Measurements from ENCODE around the gene NTM. TPM values are rescaled to one million over a fixed set of nuclear protein-coding genes. Genes with fewer than 3 reads are reported as not detected.
A peak's percentile ranks its signal among the peaks of the same experiment; 100 is the strongest.

The NTM gene
- polyA plus RNA-seq, 1 donor from 2014 or later, result not detected

DNA sequence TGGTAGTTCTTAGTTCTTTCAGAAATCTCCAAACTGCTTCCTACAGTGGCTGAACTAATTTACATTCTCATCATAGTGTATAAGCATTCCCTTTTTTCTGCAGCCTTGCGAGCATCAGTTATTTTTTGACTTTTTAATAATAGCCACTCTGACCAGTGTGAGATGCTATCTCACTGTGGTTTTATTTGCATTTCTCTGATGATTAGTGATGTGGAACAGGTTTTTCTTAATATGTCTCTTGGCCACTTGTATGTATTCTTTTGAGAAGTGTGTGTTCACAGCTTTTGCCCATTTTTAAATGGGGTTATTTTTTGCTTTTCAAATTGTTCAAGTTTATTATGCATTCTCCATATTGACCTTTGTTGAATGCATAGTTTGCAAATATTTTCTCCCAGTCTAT, 459.3 kb downstream of the NTM start:
- no peak overlapping the region for H3K4me3 Mint-ChIP-seq
- H3K27me3 Mint-ChIP-seq, result no peaks in the 10 kb centered on the region
- H3K36me3 Mint-ChIP-seq, result no peaks in the 10 kb centered on the region
- H3K4me1 Mint-ChIP-seq, result no peaks in the 10 kb centered on the region
- H3K9me3 Mint-ChIP-seq, result no peaks in the 10 kb centered on the region
- no peak overlapping the region for H3K27ac Mint-ChIP-seq

DNA sequence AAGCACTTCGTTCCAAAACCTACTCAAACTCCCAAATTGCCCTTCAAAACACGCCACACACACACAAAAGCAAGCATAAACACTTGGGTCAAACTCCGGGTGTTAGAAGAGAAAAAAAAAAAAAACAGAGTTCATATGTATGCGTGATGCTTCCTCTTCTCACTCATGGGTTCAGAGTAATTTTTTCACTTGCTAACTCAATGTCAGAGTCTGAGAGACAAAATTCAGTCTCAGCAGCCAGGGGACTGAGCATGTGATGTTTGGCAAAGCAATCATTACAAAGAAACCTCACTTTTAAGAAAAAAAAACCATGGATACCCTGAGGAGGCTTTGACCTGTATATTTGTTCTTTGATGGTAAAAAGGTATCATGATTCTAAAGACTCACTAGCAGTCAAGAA, 461.7 kb downstream of the NTM start:
- Mint-ChIP-seq H3K4me1 (no peaks in the 10 kb centered on the region), H3K4me3 (no peak overlapping the region), H3K9me3 (no peaks in the 10 kb centered on the region), H3K27ac (no peak overlapping the region), H3K36me3 (no peaks in the 10 kb centered on the region), H3K27me3 (no peaks in the 10 kb centered on the region)

DNA sequence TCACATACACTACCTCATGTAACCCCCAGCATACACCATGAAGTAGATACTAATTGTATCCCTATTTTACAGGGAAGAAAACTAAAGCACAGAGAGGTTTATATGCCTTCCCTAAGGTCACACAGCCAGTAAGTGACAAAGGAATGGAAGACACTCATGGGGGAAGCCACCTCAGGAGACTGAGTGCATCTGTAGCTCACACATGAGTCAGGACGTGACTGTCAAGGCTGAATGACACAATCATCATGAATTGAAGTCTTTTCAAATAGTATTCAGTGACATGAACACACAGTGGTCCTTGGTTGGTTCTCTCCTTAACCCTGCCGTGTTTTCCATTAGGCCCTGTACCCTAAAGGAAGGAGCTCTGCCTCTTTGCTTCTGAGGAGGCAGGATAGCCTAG, 463.0 kb downstream of the NTM start:
- Mint-ChIP-seq H3K27me3 (no peaks in the 10 kb centered on the region), H3K36me3 (no peaks in the 10 kb centered on the region), H3K9me3 (peaks cover 0 to 1% (median 0%) of the 10 kb centered on the region in 3 donors), H3K27ac (no peak overlapping the region), H3K4me1 (no peaks in the 10 kb centered on the region), H3K4me3 (no peak overlapping the region)

DNA sequence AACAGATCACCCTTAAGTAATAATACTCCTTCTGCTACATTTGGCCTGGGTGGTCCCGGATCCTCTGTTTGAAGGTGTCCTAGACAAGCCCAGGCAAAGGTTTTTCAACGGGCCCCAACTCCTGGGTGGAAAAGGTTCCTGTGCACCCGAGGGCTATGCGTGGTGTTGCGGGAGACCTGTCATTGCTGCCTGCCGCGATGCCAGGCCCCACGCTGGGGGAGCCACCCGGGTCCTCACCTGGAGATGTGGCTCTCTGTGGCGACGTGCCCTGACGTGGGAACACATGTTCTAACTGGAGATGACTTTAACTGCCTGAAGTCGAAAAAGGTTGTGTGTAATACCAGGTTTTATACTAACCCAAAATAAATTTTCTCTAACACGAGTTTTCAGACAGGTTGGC, 467.1 kb downstream of the NTM start:
- Mint-ChIP-seq H3K9me3 (peaks cover 0 to 4% (median 3%) of the 10 kb centered on the region in 3 donors), H3K4me3 (no peak overlapping the region), H3K27ac (no peak overlapping the region), H3K36me3 (no peaks in the 10 kb centered on the region), H3K27me3 (peaks cover 2% of the 10 kb centered on the region), H3K4me1 (no peaks in the 10 kb centered on the region)

DNA sequence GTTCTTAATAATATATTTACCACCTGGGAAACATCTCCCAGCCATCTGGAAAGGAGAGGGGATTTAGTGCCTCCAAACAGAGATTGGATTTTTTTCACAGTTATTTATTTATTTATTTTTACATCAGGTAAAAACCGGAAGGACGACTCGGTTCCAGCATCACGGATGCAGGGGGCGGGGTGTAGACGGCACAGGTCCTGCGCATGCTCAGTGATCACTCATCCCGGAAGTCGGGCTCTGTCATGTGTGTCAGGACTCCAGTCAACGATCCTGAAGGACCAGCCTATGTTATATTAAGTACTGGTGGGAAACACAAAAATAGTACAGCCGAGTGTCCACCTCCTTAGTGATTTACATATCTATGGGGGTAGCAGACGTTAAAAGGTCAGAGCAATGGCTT, 467.6 kb downstream of the NTM start:
- Mint-ChIP-seq H3K27me3 (peaks cover 2% of the 10 kb centered on the region), H3K9me3 (peaks cover 0 to 4% (median 3%) of the 10 kb centered on the region in 3 donors), H3K4me3 (no peak overlapping the region), H3K36me3 (no peaks in the 10 kb centered on the region), H3K27ac (no peak overlapping the region), H3K4me1 (no peaks in the 10 kb centered on the region)

DNA sequence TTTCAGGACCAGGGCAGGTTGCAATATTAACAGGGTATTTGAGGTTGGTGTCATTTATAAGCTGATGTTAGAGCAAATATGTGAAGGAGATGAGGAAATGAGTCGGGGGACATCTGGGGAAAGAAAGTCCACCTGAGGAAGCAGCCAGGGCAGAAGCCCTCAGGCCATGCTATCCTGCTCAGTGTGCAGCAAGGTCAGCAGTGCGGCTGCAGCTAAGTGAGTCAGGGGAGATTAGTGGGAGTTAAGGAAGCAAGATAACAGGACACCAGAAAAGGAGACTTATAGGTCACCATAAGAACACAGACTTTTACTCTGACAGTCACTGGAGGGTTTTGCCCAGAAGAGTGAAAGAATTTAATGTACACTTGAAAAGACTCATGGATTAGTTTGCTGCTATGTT, 468.9 kb downstream of the NTM start:
- Mint-ChIP-seq H3K4me3 (no peak overlapping the region), H3K4me1 (no peaks in the 10 kb centered on the region), H3K27ac (no peak overlapping the region)

DNA sequence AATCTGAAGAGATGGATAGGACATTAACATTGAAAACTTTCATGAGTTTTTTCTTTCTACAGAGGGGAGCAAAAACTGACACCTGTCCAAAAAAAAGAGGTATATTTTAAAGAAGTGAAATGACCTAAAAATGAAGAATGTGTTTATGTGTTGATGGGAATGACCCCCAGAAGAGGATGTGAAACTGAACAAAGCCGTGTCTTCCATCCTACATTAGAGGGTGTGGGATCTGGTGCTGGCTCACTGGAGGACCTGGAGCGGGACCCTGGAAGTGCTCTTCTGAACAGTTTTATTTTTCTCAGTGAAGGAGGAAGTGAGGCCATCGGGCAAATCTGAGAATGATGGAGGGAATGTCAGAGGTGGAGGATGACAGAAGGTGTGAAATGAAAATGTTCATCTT, 470.1 kb downstream of the NTM start:
- no peaks in the 10 kb centered on the region for H3K4me1 Mint-ChIP-seq
- no peak overlapping the region for H3K4me3 Mint-ChIP-seq
- no peaks in the 10 kb centered on the region for H3K36me3 Mint-ChIP-seq
- no peak overlapping the region for H3K27ac Mint-ChIP-seq
- peaks cover 0 to 4% (median 3%) of the 10 kb centered on the region in 3 donors for H3K9me3 Mint-ChIP-seq
- peaks cover 2% of the 10 kb centered on the region for H3K27me3 Mint-ChIP-seq

More for the DNA sequence above, 468.9 kb downstream of the NTM start:
- Mint-ChIP-seq H3K9me3 (peaks cover 0 to 4% (median 3%) of the 10 kb centered on the region in 3 donors), H3K36me3 (no peaks in the 10 kb centered on the region), H3K27me3 (peaks cover 2% of the 10 kb centered on the region)

DNA sequence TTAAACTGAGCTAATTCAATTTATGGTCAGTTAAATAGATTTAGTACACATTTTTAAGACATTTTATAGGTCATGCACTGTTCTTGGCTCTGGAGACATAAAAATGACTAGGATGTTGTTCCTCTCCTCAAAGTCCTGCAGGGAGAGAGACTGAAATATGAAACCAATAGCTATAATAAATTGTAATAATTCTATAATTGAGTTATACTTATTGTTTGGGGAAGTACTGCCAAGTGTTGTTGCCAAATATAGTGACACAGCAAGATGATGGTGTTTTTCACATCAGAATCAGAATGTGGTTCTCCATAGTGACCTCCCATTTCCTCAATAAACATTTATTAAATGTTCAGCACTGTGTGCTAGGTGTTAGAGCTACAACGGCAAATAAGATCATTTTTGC, 470.6 kb downstream of the NTM start:
- peaks cover 0 to 4% (median 3%) of the 10 kb centered on the region in 3 donors for H3K9me3 Mint-ChIP-seq
- H3K4me3 Mint-ChIP-seq, result no peak overlapping the region
- H3K27me3 Mint-ChIP-seq, result peaks cover 2% of the 10 kb centered on the region
- no peak overlapping the region for H3K27ac Mint-ChIP-seq
- H3K36me3 Mint-ChIP-seq, result no peaks in the 10 kb centered on the region
- H3K4me1 Mint-ChIP-seq, result no peaks in the 10 kb centered on the region

DNA sequence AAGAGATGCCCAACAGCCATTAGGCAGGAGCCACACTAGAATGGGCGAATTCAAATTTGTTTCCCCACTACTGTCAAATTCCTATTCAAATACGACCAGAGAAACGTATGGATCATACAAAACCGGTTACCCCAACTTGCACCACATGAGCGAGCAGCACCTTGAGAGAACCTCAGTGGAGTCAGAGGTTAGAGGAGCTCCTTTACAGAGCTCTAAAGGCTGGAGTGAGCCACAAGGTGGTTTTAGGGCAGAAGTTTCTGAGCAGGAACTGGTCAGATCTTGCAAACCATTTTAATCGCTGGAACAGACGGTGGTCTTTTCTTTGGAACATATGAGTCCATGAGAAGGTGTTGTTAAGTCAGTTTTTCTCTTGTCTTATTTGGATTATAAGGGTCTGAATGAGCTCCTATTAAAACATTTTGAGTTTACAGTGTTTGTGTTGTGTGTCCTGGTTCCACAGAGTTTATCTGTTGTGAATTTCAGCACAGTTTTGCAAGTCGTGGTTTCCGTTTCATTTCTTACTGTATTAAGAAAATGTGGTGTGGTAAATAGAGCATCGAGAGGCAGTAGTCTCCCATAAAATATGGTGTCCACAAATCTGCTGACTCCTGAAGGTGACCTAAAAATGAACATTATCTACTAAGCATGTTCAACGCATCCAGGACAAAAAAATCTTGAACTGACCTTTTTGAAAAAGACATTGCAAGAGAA, 471.7 kb downstream of the NTM start:
- Mint-ChIP-seq H3K36me3 (no peaks in the 10 kb centered on the region), H3K27me3 (peaks cover 3% of the 10 kb centered on the region), H3K27ac (no peak overlapping the region), H3K4me1 (no peaks in the 10 kb centered on the region), H3K4me3 (no peak overlapping the region), H3K9me3 (peaks cover 2 to 4% (median 3%) of the 10 kb centered on the region in 3 donors)

DNA sequence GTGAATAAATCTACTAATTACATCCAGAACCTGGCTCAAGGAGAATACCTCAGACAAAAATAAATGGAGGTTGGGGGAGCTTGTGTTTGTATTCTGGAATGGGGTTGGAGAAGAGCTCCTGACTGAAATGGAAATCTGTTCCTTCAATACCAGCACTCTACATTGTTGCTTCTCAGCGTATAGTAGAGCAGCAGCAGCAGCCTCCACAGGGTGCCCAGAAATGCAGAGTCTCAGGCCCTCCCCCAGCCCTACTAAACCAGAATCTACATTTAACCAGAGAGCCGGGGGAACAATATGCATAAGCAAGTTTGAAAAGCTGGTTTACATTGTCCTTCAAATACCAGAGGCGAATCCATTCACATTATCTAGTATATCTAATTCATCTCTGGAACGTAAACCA, 474.8 kb downstream of the NTM start:
- no peak overlapping the region for H3K27ac Mint-ChIP-seq
- no peaks in the 10 kb centered on the region for H3K36me3 Mint-ChIP-seq
- peaks cover 0 to 5% (median 5%) of the 10 kb centered on the region in 3 donors for H3K9me3 Mint-ChIP-seq
- H3K4me3 Mint-ChIP-seq, result no peak overlapping the region
- H3K4me1 Mint-ChIP-seq, result no peaks in the 10 kb centered on the region
- peaks cover 3% of the 10 kb centered on the region for H3K27me3 Mint-ChIP-seq

DNA sequence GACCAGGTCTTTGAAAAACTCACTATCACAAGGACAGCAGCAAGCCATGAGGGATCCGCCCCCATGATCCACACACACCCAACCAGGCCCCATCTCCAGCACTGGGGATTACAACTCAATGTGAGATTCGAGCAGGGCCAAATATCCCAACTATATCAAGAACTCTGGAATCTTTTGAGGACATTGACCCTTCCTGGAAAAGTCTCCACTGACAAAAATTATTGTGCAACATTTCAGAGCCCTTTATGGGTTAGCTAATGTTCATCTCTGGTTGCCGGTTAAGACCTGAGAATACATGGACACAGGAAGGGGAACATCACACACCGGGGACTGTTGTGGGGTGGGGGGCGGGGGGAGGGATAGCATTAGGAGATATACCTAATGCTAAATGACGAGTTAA, 479.1 kb downstream of the NTM start:
- H3K27me3 Mint-ChIP-seq, result peaks cover 2% of the 10 kb centered on the region
- H3K4me1 Mint-ChIP-seq, result no peaks in the 10 kb centered on the region
- no peak overlapping the region for H3K4me3 Mint-ChIP-seq
- H3K36me3 Mint-ChIP-seq, result no peaks in the 10 kb centered on the region
- H3K9me3 Mint-ChIP-seq, result peaks cover 0 to 5% (median 4%) of the 10 kb centered on the region in 3 donors
- H3K27ac Mint-ChIP-seq, result peak overlapping the region in 1 of 3 donors; percentile 52

DNA sequence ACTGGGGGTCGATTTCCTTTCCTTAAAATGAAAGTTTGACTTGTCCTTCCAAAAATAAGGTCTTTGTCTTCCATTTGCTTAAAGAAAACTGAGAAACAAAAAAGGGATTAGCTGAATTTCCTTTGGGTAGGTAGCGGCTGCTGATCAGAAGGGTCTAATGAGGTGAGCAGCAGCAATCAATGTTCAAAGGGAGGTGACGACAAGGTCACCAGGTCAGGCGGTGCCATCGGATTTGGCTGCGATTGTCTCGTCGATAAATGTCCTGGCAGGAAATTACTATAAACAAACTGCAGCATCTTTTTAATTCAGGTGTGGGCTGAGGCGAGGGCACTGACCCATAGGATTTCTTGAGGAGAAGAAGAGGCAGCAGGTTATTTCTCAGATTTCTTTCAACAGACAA, 480.1 kb downstream of the NTM start:
- Mint-ChIP-seq H3K4me3 (no peak overlapping the region), H3K9me3 (peaks cover 0 to 5% (median 4%) of the 10 kb centered on the region in 3 donors), H3K27ac (no peak overlapping the region), H3K27me3 (peaks cover 2% of the 10 kb centered on the region), H3K4me1 (no peaks in the 10 kb centered on the region), H3K36me3 (no peaks in the 10 kb centered on the region)

DNA sequence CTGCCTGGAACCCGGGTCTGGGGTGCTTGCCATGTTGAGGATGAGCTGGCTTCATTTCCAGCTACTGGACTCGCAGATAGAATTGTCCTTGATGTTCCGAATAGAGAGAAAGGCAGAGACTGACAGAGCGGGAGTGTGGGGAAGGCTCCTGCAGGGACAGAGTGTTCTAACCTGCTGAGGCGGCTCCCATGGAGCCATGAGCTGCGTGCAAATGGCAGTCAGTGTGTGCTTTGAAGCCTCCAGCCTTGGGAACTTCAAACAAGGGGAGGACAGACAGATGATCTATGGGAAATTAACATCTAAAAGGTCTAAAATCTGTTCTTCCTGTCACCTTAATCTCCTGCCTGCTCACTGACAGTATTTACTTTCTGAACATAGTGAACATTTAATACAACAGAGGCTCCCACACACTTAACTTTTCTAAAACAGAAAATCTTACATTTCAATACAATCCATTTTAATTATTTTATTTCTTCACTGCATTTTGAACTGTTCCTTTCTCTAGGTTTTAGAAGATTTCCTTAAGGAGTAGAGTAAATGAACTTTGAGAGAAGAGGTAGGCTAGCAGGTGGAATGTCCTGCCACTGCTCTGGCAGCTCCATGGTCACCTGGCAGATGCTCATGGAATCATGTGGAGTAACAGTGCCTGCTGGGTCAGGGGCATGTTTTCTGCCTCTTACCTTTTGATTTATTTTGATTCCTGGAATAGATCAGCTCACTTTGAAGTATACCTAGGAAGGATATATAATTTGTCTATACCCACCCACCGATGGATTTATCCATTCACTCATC, 481.7 kb downstream of the NTM start:
- no peaks in the 10 kb centered on the region for H3K36me3 Mint-ChIP-seq

DNA sequence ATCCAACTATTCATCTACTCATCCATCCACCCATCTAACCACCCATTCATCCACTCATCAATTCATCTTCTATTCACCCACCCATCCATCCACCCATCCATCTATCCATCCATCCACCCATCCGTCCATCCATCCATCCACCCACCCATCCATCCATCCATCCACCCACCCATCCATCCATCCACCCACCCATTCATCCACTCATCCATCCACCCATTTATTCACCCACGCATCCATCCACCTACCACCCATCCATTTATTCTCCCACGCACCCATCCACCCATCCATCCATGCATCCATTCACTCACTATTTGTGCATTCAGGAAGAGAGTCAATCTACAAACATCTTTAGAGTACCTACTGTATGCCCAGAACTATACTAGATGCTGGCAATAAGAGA, 482.3 kb downstream of the NTM start:
- Mint-ChIP-seq H3K4me1 (no peaks in the 10 kb centered on the region), H3K27ac (no peak overlapping the region), H3K4me3 (peak overlapping the region in 1 of 4 donors; percentile 25), H3K27me3 (no peaks in the 10 kb centered on the region), H3K9me3 (peaks cover 0 to 4% (median 2%) of the 10 kb centered on the region in 3 donors), H3K36me3 (no peaks in the 10 kb centered on the region)

More for the DNA sequence above, 481.7 kb downstream of the NTM start:
- Mint-ChIP-seq H3K4me3 (no peak overlapping the region), H3K4me1 (no peaks in the 10 kb centered on the region), H3K27ac (no peak overlapping the region), H3K9me3 (peaks cover 0 to 4% (median 2%) of the 10 kb centered on the region in 3 donors), H3K27me3 (no peaks in the 10 kb centered on the region)

DNA sequence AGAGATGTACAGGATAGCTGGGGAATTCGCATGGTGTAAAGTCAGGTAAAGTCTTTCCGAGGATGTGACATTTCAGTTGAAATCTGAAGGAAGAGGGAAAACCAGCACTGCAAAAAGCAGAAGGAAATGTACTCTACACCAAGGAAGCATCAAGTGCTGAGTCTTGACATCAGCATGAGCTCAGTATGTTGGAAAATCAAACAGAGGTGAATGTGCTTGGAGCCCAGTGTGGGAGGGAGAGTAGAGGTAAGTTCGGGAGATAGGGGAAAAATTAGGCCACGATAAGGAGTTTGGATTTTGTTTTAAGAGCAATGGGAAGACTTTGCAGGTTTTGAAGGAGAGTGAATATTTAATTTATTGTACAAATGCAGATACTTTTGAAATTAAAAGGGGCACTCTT, 484.0 kb downstream of the NTM start:
- Mint-ChIP-seq H3K4me3 (no peak overlapping the region), H3K27ac (no peak overlapping the region), H3K4me1 (no peaks in the 10 kb centered on the region), H3K36me3 (no peaks in the 10 kb centered on the region), H3K27me3 (no peaks in the 10 kb centered on the region), H3K9me3 (peaks cover 0 to 4% (median 0%) of the 10 kb centered on the region in 3 donors)

DNA sequence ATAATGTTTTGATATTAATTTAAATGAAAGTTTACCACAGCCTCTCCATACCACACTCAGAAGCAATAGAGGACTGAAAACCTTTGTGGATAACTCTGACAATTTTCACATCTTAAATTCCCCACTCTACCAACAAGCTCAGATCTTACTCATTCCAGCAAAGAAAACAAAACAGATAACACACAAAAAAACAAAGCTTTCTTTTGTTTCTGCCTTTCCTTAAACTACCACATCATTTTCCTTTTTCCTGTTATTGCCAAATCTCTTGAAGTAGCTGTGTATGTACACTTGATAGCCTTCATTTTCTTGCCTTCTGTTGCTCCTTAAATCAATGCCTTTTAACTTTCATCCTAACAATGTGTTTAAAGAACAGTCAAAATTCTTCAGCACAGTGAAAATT, 484.9 kb downstream of the NTM start:
- H3K4me3 Mint-ChIP-seq, result no peak overlapping the region
- no peak overlapping the region for H3K27ac Mint-ChIP-seq
- H3K36me3 Mint-ChIP-seq, result no peaks in the 10 kb centered on the region
- no peaks in the 10 kb centered on the region for H3K27me3 Mint-ChIP-seq
- no peaks in the 10 kb centered on the region for H3K4me1 Mint-ChIP-seq
- H3K9me3 Mint-ChIP-seq, result peaks cover 0 to 2% (median 0%) of the 10 kb centered on the region in 3 donors

All from IgD-negative memory B cell (primary cell).